Loucy (cell line): ENCODE results near the gene HELZ.

ENCODE experiments used
- EZH2phosphoT487 ChIP-seq: fragments of 200-600 bp; IDR thresholded peaks from 2 replicates; pipeline ENCODE4 v1.6.1; 2018; ENCODE audit warnings: antibody characterized with exemption, mild to moderate bottlenecking, moderate library complexity, borderline replicate concordance
- TF ChIP-seq, protein P1 (sequence below): fragments of 200-600 bp; sonication (generic); conservative IDR thresholded peaks from 2 replicates; pipeline ENCODE4 v1.5.1; 2014; ENCODE audit warnings: mild to moderate bottlenecking, antibody characterized with exemption, low read length

DNA sequence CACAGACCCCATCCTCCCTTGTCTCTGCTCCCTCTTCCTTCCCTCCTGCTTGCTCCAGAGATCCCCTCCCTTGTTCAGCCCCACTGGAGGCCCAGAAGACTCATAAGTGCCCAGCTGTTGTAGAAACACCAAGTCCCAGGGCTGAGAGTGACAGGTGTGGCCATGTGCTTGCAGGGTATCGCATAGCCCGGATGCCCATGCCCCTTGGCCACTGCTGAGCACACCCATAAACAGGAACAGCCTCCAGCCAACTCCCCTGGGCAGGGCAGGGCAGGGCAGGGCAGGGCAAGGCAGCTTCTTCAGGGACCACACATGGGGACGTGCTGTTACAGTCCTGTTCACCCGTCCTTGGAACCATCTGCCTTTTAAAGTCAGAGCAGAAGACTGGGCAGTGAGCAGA, 198.6 kb downstream of the HELZ start:
- TF ChIP-seq, protein P1, sequence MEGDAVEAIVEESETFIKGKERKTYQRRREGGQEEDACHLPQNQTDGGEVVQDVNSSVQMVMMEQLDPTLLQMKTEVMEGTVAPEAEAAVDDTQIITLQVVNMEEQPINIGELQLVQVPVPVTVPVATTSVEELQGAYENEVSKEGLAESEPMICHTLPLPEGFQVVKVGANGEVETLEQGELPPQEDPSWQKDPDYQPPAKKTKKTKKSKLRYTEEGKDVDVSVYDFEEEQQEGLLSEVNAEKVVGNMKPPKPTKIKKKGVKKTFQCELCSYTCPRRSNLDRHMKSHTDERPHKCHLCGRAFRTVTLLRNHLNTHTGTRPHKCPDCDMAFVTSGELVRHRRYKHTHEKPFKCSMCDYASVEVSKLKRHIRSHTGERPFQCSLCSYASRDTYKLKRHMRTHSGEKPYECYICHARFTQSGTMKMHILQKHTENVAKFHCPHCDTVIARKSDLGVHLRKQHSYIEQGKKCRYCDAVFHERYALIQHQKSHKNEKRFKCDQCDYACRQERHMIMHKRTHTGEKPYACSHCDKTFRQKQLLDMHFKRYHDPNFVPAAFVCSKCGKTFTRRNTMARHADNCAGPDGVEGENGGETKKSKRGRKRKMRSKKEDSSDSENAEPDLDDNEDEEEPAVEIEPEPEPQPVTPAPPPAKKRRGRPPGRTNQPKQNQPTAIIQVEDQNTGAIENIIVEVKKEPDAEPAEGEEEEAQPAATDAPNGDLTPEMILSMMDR, result no peak
- TF ChIP-seq EZH2phosphoT487, result no peak
